Measurements from ENCODE around the gene MAP7D1.
"Not testable (repeated sequence)": the region's sequence is repeated elsewhere in the genome, so short reads cannot be mapped to it uniquely, and the experiment has no call there.

The MAP7D1 gene

DNA sequence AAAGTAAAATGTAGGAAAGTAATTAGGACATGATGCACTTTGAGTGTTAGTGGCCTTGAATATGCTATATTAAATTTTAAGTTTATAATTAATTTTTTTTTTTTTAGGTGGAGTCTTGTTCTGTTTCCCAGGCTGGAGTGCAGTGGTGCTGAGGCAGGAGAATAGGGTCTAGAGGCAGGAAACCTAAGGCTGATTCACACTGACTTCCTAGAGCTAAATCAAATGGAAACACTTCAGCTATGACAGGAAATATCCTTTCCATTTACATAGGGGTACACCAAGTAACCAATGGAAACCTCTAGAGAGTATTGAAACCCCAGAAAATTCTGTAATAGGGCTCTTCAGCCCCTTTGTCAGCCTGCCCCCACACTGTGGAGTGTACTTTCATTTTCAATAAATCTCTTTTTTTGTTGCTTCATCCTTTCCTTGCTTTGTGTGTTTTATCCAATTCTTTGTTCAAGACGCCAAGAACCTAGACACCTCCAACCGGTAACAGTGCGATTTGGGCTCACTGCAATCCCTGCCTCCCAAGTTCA, 50.4 kb downstream of the MAP7D1 start:
- DNase-seq: no peak

DNA sequence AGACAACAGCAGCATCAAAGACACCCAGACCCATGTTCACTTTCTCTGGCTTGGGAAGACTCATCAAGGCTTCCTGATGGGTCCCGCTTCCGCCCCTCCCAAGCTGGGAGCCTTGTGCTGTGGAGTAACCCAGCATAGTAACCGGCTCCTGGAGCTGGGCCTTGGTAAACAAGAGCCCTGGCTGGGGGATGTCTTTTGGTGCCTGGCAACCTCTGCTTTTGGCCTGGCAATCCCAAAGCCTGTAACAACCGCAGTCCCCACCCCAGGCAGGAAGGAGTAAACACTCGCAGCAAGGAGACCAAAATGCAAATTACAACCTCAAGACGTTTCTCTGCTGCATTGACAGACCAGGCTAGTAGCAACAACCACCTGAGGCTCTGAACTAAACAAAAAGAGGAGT, 51.4 kb downstream of the MAP7D1 start:
- DNase-seq: no peak

DNA sequence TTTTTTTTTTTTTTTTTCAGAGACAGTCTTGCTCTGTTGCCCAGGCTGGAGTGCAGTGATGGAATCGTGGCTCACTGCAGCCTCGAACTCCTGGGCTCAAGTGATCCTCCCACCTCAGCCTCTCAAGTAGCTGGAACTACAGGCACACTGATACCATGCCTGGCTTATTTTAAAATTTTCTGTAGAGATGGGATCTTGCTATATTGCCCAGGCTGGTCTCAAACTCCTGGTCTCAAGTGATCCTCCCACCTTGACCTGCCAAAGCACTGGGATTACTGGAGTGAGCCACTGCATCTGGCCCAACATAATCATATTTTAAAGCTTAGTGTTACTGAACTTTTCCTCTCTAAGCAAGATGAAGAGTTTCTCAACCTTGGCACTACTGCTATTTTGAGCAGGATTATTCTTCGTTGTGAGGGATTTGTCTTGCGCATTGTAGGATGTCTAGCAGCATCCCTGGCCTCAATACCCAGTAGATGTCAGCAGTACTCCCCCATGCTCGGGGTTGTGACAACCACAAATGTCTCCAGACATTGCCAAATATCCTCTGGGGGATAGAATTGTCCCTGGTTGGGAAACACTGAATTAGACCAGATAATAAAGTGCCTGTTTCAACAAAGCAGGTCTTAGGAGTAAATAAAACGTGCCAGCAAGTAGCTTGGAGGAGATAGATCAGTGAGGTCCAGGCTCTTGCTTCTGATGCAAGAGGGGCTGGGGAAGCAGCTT, 53.2 kb downstream of the MAP7D1 start:
- DNase-seq: no peak

DNA sequence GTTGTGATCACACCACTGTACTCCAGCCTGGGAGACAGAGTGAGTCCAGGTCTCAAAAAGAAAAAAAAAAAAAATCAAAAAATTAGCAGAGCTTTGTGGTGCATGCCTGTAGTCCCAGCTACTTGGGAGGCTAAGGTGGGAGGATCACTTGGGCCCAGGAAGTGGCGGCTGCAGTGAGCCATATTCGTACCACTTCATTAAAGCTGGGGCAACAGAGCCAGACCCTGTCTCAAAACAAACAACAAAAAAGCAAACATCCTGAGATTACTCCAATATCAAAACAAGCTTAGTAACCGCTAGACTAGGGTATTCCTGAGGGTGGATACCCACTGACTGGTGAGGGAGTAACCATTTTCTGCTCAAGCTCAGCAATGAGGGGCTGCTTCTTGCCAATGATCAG, 55.3 kb downstream of the MAP7D1 start:
- DNase-seq: no peak

DNA sequence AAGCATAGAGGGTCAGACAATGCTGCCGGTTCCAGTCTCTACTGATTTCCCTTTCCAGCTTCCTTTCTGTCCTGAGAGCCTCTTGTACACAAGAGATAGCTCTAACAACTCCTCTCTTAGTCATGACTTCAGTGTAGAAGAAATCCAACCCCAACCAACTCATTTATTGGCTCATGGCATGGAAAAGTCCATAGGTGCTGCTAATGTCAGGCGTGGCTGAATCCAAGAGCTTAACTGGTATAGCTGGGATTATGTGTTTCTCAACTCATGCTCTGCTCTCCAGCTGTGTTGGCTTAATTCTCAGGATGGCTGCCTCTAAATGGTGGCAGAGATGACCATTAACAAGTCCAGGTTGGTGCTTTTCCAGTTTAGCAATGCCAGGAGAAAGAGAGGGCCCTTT, 55.9 kb downstream of the MAP7D1 start:
- DNase-seq: no peak

DNA sequence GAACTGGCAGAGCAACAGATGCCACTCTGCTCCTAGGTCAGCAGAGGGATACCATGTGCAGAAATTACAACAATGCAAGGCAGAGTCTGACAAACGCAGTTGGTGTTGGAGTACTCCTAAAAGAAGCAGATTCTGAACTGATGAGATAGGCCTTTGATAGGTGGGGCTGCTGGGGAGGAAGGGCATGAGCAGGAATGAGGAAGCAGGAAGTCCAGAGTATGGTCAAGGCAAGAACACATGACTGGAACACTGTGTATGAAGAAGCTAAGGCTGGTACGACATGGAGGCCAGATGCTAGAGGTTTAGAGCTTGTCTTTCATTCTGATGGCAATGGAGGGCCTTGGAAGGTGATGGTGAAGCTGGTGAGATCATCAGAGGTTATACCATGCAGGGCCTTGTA, 56.8 kb downstream of the MAP7D1 start:
- DNase-seq: no peak

DNA sequence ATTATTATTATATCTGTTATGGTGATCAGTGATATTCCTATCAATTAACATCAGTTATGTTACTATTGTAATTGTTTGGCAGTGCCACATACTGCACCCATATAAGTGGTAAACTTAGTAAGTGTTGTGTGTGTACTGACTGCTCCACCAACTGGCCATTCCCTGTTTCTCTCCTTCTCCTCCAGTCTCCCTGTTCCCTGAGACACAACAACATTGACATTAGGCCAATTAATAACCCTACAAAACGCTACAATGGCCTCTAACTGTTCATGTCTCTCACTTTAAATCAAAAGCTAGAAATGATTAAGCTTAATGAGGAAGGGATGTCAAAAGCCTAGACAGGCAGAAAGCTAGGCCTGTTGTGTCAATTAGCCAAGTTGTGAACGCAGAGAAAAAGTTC, 61.7 kb downstream of the MAP7D1 start:
- no peak for DNase-seq

DNA sequence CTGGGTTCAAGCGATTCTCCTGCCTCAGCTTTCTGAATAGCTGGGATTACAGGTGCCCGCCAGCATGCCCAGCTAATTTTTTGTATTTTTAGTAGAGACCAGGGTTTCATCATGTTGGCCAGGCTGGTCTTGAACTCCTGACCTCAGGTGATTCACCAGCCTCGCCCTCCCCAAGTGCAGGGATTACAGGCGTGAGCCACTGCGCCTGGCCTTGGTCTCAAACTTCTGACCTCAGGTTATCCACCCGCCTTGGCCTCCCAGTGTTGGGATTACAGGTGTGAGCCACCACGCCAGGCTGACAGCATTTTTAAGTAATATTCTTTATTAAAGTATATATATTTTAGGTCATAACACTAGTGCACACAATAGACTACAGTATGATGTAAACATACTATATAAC, 65.9 kb downstream of the MAP7D1 start:
- DNase-seq: not testable (repeated sequence)

DNA sequence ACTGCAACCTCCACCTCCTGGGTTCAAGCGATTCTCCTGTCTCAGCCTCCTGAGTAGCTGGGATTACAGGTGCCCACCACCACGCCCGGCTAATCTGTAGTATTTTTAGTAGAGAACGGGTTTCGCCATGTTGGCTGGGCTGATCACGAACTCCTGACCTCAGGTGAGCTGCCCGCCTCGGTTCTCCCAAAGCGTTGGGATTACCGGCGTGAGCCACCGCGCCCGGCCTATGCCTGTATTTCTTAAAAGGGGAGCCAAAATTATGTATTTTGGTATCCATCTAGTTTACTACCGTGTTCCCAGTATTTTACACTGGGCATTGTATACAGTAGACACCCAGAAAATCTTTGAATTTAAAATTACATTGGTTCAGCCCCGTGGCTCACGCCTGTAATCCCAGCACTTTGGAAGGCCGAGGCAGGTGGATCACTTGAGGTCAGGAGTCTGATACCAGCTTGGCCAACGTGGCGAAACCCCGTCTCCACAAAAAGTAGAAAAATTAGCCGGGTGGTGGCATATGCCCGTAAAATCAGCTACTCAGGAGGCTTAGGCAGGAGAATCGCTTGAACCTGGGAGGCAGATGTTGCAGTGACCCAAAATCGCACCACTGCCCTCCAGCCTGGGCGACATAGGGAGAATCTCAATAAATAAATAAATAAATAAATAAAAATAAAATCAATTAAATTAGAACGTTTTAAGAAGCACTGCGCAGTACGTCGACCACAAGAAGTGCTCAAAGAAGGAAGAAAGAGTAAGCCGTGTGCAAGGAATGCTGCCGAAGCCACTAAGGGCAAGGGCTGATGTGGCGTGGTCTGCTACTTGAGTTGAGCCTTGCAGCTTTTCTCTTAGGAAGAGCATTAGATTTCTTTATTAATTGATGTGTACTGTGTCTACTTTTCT, 66.8 kb downstream of the MAP7D1 start:
- DNase-seq: no peak

DNA sequence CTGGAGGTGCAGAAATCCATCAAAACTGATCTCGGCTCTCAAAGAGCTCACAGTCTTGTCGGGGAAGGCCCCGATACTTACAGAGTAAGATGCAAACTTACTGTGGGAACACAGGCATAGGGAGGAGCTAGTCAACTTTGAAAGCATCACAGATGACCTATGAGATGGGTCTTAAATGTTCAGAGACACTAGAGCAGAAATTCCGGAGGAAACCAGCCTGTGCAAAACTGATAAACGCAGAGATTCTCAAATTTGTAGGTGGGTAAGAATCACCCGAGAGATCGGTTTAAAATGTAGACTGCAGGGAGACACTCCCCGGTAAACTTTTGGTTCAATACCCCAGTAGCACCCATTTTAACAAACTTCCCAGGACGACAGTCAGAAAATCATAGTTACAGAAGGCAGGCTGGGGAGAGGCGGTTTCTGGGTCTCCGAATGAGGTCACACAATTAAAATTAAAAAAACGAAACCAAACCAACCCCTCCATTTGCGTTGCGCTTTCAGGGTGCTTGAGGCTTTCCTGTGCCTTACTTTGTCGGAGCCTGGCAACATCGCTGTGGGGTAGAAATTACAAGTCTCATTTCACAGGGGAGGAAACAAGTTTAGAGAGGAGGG, 67.5 kb downstream of the MAP7D1 start:
- no peak for DNase-seq

DNA sequence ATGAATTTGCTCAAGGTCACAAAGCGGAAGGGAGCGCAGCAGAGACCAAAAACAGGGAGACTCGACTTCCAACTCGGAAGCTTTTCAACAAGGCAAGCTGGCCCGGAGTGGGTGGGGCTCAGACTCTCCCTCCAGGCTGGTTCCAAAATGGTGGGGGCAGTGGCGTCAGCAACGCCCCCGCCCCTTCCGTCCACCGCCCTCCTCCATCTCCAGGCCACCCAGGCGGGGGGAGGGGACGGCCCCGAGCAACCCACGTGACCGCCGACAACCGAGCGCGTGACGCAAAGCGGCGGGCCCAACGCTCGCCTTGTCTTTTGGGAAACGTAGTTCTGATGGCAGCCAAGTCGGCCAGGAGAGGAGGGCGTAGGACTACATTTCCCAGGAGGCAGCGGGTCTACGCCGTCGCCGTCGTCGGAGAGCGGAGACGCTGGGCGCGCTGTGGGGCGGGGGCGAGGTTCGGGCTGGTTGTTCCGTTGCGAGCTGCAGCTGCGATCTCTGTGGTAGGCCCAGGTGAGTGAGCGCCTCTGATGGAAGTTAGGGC, 68.1 kb downstream of the MAP7D1 start, which contains the start of gene THRAP3:
TSS of gene THRAP3 (plus strand) at position 448 of the 541 bp plus-strand sequence. CDS start 58,121 bp downstream, outside the sequence.
- peak; percentile 97 for DNase-seq

DNA sequence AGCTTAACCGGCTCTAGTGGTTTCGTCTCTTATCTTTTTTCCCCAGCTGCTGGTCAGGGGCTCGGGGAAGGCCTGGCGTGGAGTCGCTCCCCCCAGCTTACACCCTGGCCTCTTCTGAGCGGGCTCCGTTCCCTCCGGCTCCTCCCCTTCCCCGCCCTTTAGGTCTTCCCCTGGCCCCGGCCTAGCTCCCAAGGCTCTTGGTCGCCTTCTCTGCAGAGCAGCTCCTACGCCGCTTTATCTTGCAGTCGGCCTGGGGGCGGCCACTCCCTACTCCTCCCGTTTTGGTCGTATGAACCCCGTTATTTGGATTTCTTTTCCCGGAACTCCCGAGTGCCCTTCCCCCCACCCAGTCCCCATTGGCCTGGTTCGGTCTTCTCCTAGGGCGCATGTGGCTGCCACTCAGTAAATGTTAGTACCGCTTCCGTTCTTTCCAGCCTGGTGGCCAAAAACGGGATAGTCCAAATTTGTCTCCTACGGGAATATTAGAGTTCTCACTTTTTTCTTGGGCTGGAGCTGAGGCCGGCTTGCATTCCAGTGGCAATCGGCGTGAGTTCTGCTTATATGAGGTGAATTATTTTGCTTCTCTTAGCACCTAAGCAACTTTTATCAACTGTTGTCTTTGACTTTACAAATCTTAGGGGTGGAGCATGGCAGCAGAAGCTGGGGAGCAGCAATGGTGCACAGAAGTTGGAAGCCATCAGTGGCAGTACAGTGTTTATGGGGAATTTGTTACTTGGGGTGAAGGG, 68.8 kb downstream of the MAP7D1 start:
- DNase-seq: no peak

DNA sequence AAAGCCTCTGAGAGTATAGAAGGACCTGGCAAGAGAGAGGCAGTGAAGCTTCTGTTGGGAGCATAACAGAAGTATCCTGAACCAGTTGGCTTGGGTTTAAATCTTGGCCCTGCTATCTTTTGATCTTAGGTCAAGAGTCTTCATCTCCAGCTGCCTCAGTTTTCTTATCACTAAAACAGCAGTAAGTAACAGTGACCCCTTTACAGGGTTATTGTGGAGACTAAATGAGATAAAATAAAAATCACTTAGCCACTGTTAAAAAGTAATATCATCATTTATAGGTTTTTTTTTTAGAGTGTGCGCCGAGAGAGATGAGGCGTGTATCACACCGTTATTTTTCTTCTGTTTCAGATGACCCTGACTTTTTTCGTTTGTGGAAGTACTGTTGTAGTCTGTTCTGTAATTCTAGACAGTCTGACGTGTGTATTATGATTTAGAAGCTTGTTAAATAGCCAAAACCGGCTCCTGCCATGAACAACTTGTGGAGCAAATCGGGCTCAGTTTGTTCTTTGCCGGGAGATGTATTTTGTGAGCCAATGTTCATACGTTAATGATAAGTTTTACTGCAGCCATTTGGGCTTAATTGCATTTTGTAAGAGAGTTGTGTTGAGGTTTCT, 69.4 kb downstream of the MAP7D1 start:
- DNase-seq: no peak

DNA sequence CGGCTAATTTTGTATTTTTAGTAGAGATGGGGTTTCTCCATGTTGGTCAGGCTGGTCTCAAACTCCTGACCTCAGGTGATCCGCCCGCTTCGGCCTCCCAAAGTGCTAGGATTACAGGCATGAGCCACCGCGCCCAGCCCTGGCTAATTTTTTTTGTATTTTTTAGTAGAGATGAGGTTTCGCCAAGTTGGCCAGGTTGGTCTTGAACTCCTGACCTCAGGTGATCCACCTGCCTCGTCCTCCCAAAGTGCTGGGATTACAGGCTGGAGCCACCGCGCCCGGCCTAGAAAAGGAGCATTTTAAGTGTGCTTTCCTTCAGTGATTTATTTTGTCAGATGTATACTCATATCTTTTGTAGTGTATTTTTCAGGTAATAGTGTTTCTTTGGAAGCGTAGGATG, 74.3 kb downstream of the MAP7D1 start:
- not testable (repeated sequence) for DNase-seq

All from cortex of kidney (tissue), 1 donor.